Hepatocyte (in vitro differentiated cells): ENCODE results near the gene THY1.
A peak's percentile ranks its signal among the peaks of the same experiment; 100 is the strongest.

Experiments
- EZH2 ChIP-seq: fragments of 200-600 bp; sonication (generic); IDR thresholded peaks from 2 replicates; pipeline ENCODE4 v1.6.1; 2016; ENCODE audit warnings: antibody characterized with exemption, mild to moderate bottlenecking, borderline replicate concordance
- EZH2phosphoT487 ChIP-seq: fragments of 200-600 bp; sonication (generic); IDR thresholded peaks from one replicate; pipeline ENCODE4 v1.6.1; 2018; ENCODE audit warnings: antibody characterized with exemption, mild to moderate bottlenecking, low read depth, moderate library complexity; ENCODE audit not compliant: unreplicated experiment, severe bottlenecking
- TF ChIP-seq, protein P1 (sequence below): fragments of 200-600 bp; sonication (generic); IDR thresholded peaks from 2 replicates; pipeline ENCODE4 v1.5.1; 2016; ENCODE audit warnings: antibody characterized with exemption, mild to moderate bottlenecking; ENCODE audit not compliant: poor library complexity

DNA sequence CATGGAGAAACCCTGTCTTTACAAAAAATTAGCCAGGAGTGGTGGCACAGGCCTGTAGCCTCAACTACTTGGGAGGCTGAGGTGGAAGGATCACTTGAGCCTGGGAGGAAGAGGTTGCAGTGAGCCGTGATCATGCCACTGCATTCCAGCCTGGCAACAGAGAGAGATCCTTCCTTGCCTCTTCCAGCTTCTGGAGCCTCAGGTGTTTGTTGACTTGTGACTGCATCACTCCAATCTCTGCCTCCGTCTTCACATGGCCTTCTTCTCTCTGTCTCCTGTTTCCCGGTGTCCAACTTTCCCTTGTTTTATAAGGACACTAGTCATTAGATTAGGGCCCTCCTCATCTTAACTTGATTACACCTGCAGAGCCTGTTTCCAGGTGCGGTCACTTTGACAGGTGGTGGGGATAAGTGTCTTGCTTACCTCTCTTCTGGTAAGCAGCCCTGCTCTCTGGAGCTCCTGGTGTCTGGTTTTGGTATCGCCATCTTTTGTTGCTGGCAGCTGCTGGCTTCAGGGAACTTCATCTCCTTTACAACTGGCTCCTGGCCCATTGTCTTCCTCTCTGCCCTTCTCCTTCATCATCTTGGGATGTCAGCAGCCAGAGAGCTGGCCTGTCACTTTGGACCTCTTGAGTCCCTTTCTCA lies 33.2 kb downstream of the THY1 start:
- TF ChIP-seq, protein P1, sequence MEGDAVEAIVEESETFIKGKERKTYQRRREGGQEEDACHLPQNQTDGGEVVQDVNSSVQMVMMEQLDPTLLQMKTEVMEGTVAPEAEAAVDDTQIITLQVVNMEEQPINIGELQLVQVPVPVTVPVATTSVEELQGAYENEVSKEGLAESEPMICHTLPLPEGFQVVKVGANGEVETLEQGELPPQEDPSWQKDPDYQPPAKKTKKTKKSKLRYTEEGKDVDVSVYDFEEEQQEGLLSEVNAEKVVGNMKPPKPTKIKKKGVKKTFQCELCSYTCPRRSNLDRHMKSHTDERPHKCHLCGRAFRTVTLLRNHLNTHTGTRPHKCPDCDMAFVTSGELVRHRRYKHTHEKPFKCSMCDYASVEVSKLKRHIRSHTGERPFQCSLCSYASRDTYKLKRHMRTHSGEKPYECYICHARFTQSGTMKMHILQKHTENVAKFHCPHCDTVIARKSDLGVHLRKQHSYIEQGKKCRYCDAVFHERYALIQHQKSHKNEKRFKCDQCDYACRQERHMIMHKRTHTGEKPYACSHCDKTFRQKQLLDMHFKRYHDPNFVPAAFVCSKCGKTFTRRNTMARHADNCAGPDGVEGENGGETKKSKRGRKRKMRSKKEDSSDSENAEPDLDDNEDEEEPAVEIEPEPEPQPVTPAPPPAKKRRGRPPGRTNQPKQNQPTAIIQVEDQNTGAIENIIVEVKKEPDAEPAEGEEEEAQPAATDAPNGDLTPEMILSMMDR, result peak; percentile 9
- TF ChIP-seq EZH2 (no peak), EZH2phosphoT487 (no peak)
